Transverse colon (tissue), 4 donors: ENCODE data around the gene SOAT1. TPM values are rescaled to one million over a fixed set of nuclear protein-coding genes. Genes with fewer than 3 reads are reported as not detected.

ENCODE experiments used
- DNase-seq: peaks from one replicate; pipeline ENCODE4 v3.0.0-alpha.2; 2019
- H3K27ac ChIP-seq, 4 donors: fragments of 200-600 bp; sonication (generic); 2 replicates each; pipeline ENCODE4 v1.5.1; 2016 to 2018; ENCODE audit warnings: inconsistent platforms in 4 of 4
- H3K27me3 ChIP-seq: fragments of 200-600 bp; sonication (generic); 2 replicates; pipeline ENCODE4 v1.5.1; 2017; ENCODE audit warnings: inconsistent platforms
- H3K36me3 ChIP-seq, 4 donors: fragments of 200-600 bp; sonication (generic); 2 replicates each; pipeline ENCODE4 v1.5.1; 2017 to 2019; ENCODE audit warnings: inconsistent platforms in 4 of 4
- H3K4me1 ChIP-seq, 4 donors: fragments of 200-600 bp; sonication (generic); 2 replicates each; pipeline ENCODE4 v1.5.1; 2017 to 2020; ENCODE audit warnings: inconsistent platforms in 4 of 4
- H3K4me3 ChIP-seq, 4 donors: fragments of 200-600 bp; sonication (generic); 1 replicate in 1 of 4; 2 replicates in 3 of 4; pipeline versions ENCODE4 v1.5.1 to v1.6.1; 2017 to 2019; ENCODE audit warnings: inconsistent platforms in 4 of 4
- H3K9me3 ChIP-seq, 2 donors: fragments of 200-600 bp; sonication (generic); 2 replicates each; pipeline ENCODE4 v1.5.1; 2017 to 2019; ENCODE audit warnings: inconsistent platforms in 2 of 2
- CTCF ChIP-seq, 5 experiments: fragments of 200-600 bp in 3 of 5; fragments of 450-650 bp in 2 of 5; sonication (generic) in 3 of 5; IDR thresholded peaks; 1 replicate in 2 of 5; 2 replicates in 3 of 5; pipeline ENCODE4 v1.5.1; 2016 to 2017; ENCODE audit warnings: antibody characterized with exemption in 5 of 5, inconsistent platforms in 3 of 5, mild to moderate bottlenecking in 2 of 5, moderate library complexity in 1 of 5
- EP300 ChIP-seq: sonication (generic); formaldehyde crosslinking; IDR thresholded peaks from one replicate; pipeline ENCODE4 v1.6.1; 2017; ENCODE audit warnings: antibody characterized with exemption, low read depth
- POLR2A ChIP-seq: fragments of 450-650 bp; IDR thresholded peaks from one replicate; pipeline ENCODE4 v1.6.1; 2016; ENCODE audit warnings: antibody characterized with exemption, mild to moderate bottlenecking, moderate library complexity
- POLR2AphosphoS5 ChIP-seq, 3 donors: sonication (generic); formaldehyde crosslinking; IDR thresholded peaks; one replicate each; pipeline ENCODE4 v1.6.1; 2016; ENCODE audit warnings: antibody characterized with exemption in 3 of 3
- WGBS, 2 donors: methylation state at CpG; one replicate each; pipeline ENCODE4 v1.1.5; 2018; ENCODE audit warnings: low coverage in 1 of 2; 5-methylcytosine and 5-hydroxymethylcytosine counted together
- in situ Hi-C, 4 donors: fragments of 200-750 bp; cut with MboI; loops; one replicate each; pipeline versions ENCODE4 v1.15.0 to v1.15.1; 2017; ENCODE audit warnings: low sequenced_read_pairs in 3 of 4, low pct_ligation_motif_present in 1 of 4, low pct_unique_long_range_greater_than_20kb in 1 of 4
- intact Hi-C: fragments of 100-400 bp; cut with DNase I; formaldehyde crosslinking; loops from one replicate; pipeline ENCODE4 v1.15.1; 2023; ENCODE audit warnings: low total_unique reads
- total RNA-seq, 4 donors: library from RNA; depleted of rRNA; stranded (reverse); fragments of >200 nt; gene quantifications; one replicate each; pipeline ENCODE4 v1.1.0, GENCODE V29; 2016

SOAT1 gene
- total RNA-seq, 4 donors from 2014 or later = 4.0 to 13.9 (median 10.3) TPM

- WGBS, 2 donors = 50 to 60% methylated on average over 1 to 3 of the region's 3 CpGs
- Histone ChIP-seq H3K36me3 (peaks cover 0 to 8% (median 2%) of the 10 kb centered on the region in 4 donors), H3K27ac (no peak overlapping the region), H3K4me3 (no peak overlapping the region), H3K27me3 (no peaks in the 10 kb centered on the region), H3K4me1 (peaks cover 0 to 18% (median 8%) of the 10 kb centered on the region in 4 donors), H3K9me3 (no peaks in the 10 kb centered on the region)
- DNase-seq = no peak
- in situ Hi-C loops (no loop called here), intact Hi-C loops (no loop called here)
- no peak for TF ChIP-seq EP300
- TF ChIP-seq CTCF (IDR thresholded peaks at IDR 0.05) = no peak
- no peak for TF ChIP-seq POLR2AphosphoS5 (IDR thresholded peaks at IDR 0.05)
- no peak for TF ChIP-seq POLR2A
Observed at GRCh38 chr1:179322557-179322956, 29.0 kb downstream of the SOAT1 start.

- in situ Hi-C loops (no loop called here), intact Hi-C loops (no loop called here)
- no peak overlapping the region for H3K4me3 ChIP-seq
- no peak for DNase-seq
- TF ChIP-seq EP300 = no peak
- TF ChIP-seq POLR2AphosphoS5 (IDR thresholded peaks at IDR 0.05) = no peak
- TF ChIP-seq POLR2A = no peak
- TF ChIP-seq CTCF (IDR thresholded peaks at IDR 0.05) = no peak
- peaks cover 0 to 8% (median 0%) of the 10 kb centered on the region in 4 donors for H3K36me3 ChIP-seq
- H3K9me3 ChIP-seq = no peaks in the 10 kb centered on the region
- 67 to 82% methylated on average over 4 of the region's 4 CpGs for WGBS, 2 donors
- no peak overlapping the region for H3K27ac ChIP-seq
- no peaks in the 10 kb centered on the region for H3K27me3 ChIP-seq
- peaks cover 0 to 18% (median 8%) of the 10 kb centered on the region in 4 donors for H3K4me1 ChIP-seq
Observed at GRCh38 chr1:179323436-179323835, 29.8 kb downstream of the SOAT1 start.

- DNase-seq = no peak
- H3K4me1 ChIP-seq = peaks cover 0 to 18% (median 8%) of the 10 kb centered on the region in 4 donors
- H3K27me3 ChIP-seq = no peaks in the 10 kb centered on the region
- intact Hi-C loops (no loop called here), in situ Hi-C loops (no loop called here)
- peaks cover 0 to 6% of the 10 kb centered on the region in 2 donors for H3K9me3 ChIP-seq
- peaks cover 0 to 8% (median 0%) of the 10 kb centered on the region in 4 donors for H3K36me3 ChIP-seq
- no peak overlapping the region for H3K27ac ChIP-seq
- H3K4me3 ChIP-seq = no peak overlapping the region
- 53 to 69% methylated on average over 2 of the region's 2 CpGs for WGBS, 2 donors
- TF ChIP-seq EP300 (no peak), POLR2AphosphoS5 (IDR thresholded peaks at IDR 0.05) (no peak), POLR2A (no peak), CTCF (IDR thresholded peaks at IDR 0.05) (no peak)
Observed at GRCh38 chr1:179325836-179326235, 32.2 kb downstream of the SOAT1 start.

- Histone ChIP-seq H3K27ac (no peak overlapping the region), H3K27me3 (no peaks in the 10 kb centered on the region), H3K36me3 (no peaks in the 10 kb centered on the region), H3K4me1 (peaks cover 0 to 18% (median 8%) of the 10 kb centered on the region in 4 donors), H3K9me3 (peaks cover 0 to 6% of the 10 kb centered on the region in 2 donors), H3K4me3 (no peak overlapping the region)
- TF ChIP-seq CTCF (IDR thresholded peaks at IDR 0.05) = no peak
- no peak for TF ChIP-seq POLR2A
- TF ChIP-seq POLR2AphosphoS5 (IDR thresholded peaks at IDR 0.05) = no peak
- no peak for TF ChIP-seq EP300
- 67 to 94% methylated on average over 1 to 3 of the region's 3 CpGs for WGBS, 2 donors
- intact Hi-C loops (no loop called here), in situ Hi-C loops (no loop called here)
- DNase-seq = no peak
Observed at GRCh38 chr1:179326746-179327145, 33.1 kb downstream of the SOAT1 start.
